Fibroblast of mammary gland (primary cell): ENCODE results near the gene PDZD4.

Experiments used
- DNase-seq: peaks from one replicate; pipeline ENCODE4 v3.0.0-alpha.2; 2010; ENCODE audit warnings: low read depth
- H3K4me3 ChIP-seq: 2 replicates; pipeline ENCODE4 v1.5.1; 2011; ENCODE audit warnings: low read depth, mild to moderate bottlenecking, low read length, moderate library complexity; ENCODE audit not compliant: control insufficient read depth
- CTCF ChIP-seq: conservative IDR thresholded peaks from 2 replicates; pipeline ENCODE4 v1.5.1; 2011; ENCODE audit warnings: low read depth, low read length, inconsistent platforms; ENCODE audit not compliant: control insufficient read depth, insufficient read depth

The PDZD4 gene

DNA sequence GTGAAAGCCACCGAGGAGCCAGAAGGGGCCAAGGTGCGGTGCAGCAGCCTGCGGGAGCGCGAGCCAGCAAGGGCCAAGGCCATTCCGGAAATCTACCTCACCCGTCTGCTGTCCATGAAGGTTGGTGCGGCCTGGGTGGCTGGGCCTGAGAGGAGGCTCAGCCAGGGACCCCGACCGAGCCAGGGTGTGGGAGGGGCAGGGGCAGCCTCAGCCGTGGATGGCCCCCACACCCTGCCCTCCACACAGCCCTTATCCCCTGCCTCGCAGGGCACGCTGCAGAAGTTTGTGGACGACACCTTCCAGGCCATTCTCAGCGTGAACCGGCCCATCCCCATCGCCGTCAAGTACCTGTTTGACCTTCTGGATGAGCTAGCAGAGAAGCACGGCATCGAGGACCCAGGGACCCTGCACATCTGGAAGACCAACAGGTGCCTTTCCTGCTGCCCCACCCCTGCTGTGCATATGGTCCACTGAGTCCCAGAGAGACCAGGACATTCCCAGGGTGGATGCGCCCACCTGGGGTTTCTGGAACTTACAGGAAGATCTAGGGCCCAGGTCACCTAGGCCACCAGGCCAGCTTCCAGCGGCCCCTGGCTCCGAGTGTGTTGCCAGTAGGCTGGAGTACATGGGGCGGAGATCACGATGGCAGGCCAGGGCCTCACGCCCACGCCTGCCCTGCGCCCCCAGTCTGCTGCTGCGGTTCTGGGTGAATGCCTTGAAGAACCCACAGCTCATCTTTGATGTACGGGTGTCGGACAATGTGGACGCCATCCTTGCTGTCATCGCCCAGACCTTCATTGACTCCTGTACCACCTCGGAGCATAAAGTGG is 52.9 kb downstream of the PDZD4 start:
- no peak for DNase-seq
- no peak for TF ChIP-seq CTCF
- H3K4me3 ChIP-seq, result no peak overlapping the region

DNA sequence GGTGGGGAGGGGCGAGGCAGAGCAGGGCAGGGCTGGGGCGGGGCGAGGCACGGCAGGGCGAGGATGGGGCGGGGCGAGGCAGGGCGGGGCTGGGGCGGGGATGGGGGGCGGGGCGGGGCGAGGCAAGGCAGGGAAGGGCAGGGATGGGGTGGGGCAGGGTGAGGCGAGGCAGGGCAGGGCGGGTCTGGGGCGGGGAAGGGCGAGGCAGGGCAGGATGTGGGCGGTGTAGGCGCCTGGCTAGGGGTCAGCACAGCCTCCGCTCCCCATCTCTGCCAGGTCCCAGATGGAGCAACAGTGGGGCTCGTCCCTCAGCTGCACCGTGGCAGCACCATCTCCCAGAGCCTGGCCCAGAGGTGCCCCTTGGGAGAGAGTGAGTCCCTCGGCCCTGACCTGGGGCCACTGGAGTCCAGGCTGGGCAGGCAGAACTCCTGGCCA is 53.7 kb downstream of the PDZD4 start:
- no peak overlapping the region for H3K4me3 ChIP-seq
- DNase-seq, result no peak
- no peak for TF ChIP-seq CTCF

- no peak for TF ChIP-seq CTCF
- H3K4me3 ChIP-seq, result no peak overlapping the region
- no peak for DNase-seq
These were observed 54.2 kb downstream of the PDZD4 start for GRCh38 chrX:153776120-153776599.

- no peak for TF ChIP-seq CTCF
- H3K4me3 ChIP-seq, result no peak overlapping the region
- DNase-seq, result no peak
These were observed 54.8 kb downstream of the PDZD4 start for GRCh38 chrX:153775293-153776119.

GRCh38 chrX:153774576-153775292 is 55.6 kb downstream of the PDZD4 start:
- H3K4me3 ChIP-seq, result no peak overlapping the region
- TF ChIP-seq CTCF, result no peak
- DNase-seq, result no peak
